Loucy (cell line): ENCODE results near the gene CA11.
"Not testable (repeated sequence)": the region's sequence is repeated elsewhere in the genome, so short reads cannot be mapped to it uniquely, and the experiment has no call there.

Experiments
- CTCF ChIP-seq: fragments of 200-600 bp; sonication (generic); conservative IDR thresholded peaks from 2 replicates; pipeline ENCODE4 v1.5.1; 2014; ENCODE audit warnings: mild to moderate bottlenecking, antibody characterized with exemption, low read length
- EZH2phosphoT487 ChIP-seq: fragments of 200-600 bp; IDR thresholded peaks from 2 replicates; pipeline ENCODE4 v1.6.1; 2018; ENCODE audit warnings: antibody characterized with exemption, mild to moderate bottlenecking, moderate library complexity, borderline replicate concordance

- not testable (repeated sequence) for TF ChIP-seq CTCF, EZH2phosphoT487
Measured at GRCh38 chr19:48632286-48632685, 13.7 kb downstream of the CA11 start.
